ENCODE results near the gene TFAP2A.

The TFAP2A gene

DNA sequence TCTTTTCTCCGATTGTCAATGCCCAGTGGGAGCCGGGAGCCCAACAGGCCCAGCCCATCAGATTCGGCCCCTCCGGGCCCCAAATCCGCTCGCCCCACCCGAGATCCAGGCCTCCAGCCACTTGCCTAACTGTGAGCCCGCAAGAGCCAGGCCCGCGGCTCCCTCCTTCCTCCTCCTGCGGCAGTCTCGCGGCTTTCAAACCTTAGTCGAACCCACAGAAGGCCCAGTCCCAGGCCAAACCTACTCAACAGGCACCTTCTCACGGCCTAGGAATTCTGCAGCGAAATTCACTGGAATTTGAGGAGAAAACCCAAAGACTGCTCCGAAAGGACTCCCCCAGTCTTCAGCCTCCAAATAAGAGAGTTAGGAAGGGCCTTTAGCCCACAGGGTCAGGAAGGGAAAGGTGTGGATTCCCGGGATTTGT is 2.8 kb upstream of the TFAP2A start:
- H3F3A ChIP-seq (ENCODE audit: insufficient read depth, low read length), result no peaks in the 10 kb centered on the region
- H3K4me3 ChIP-seq (ENCODE audit: low read depth, low read length, poor library complexity, severe bottlenecking), result no peak overlapping the region
- H3K79me2 ChIP-seq (ENCODE audit: insufficient read depth, low read length), result no peaks in the 10 kb centered on the region
- H2AFZ ChIP-seq (ENCODE audit: low read length), result no peak overlapping the region
- peaks cover 3% of the 10 kb centered on the region; the same call in 1 of the 2 replicates for H3K27me3 ChIP-seq (ENCODE audit: insufficient read depth, low read length)
- no peaks in the 10 kb centered on the region for H3K9me3 ChIP-seq (ENCODE audit: low read length)
- no peaks in the 10 kb centered on the region for H3K36me3 ChIP-seq (ENCODE audit: insufficient read depth, low read length)
- no peaks in the 10 kb centered on the region for H4K20me1 ChIP-seq (ENCODE audit: insufficient read depth, low read length)
- no peak overlapping the region for H3K27ac ChIP-seq (ENCODE audit: low read depth, low read length, poor library complexity, severe bottlenecking)
- no peak for TF ChIP-seq CTCF (IDR thresholded peaks at IDR 0.05; ENCODE audit: low read length)
- no peaks in the 10 kb centered on the region for H3K9me2 ChIP-seq (ENCODE audit: low read depth, low read length)
- H3K4me2 ChIP-seq (ENCODE audit: low read length), result no peak overlapping the region
- peaks cover 7% of the 10 kb centered on the region for H3K4me1 ChIP-seq (ENCODE audit: insufficient read depth, low read length, severe bottlenecking)
- no peak overlapping the region for H3K9ac ChIP-seq (ENCODE audit: low read length)

GRCh38 chr6:10416863-10417641 is 2.2 kb upstream of the TFAP2A start:
- Histone ChIP-seq H2AFZ (ENCODE audit: low read length) (no peak overlapping the region), H3K27ac (ENCODE audit: low read depth, low read length, poor library complexity, severe bottlenecking) (no peak overlapping the region), H3K4me1 (ENCODE audit: insufficient read depth, low read length, severe bottlenecking) (peaks cover 6% of the 10 kb centered on the region), H3K4me3 (ENCODE audit: low read depth, low read length, poor library complexity, severe bottlenecking) (no peak overlapping the region), H3K9ac (ENCODE audit: low read length) (no peak overlapping the region), H3K36me3 (ENCODE audit: insufficient read depth, low read length) (no peaks in the 10 kb centered on the region), H3K4me2 (ENCODE audit: low read length) (no peak overlapping the region), H3K9me3 (ENCODE audit: low read length) (no peaks in the 10 kb centered on the region), H3K79me2 (ENCODE audit: insufficient read depth, low read length) (no peaks in the 10 kb centered on the region), H3K27me3 (ENCODE audit: insufficient read depth, low read length) (peaks cover 3% of the 10 kb centered on the region; the same call in 1 of the 2 replicates), H3K9me2 (ENCODE audit: low read depth, low read length) (no peaks in the 10 kb centered on the region), H4K20me1 (ENCODE audit: insufficient read depth, low read length) (no peaks in the 10 kb centered on the region), H3F3A (ENCODE audit: insufficient read depth, low read length) (no peaks in the 10 kb centered on the region)
- TF ChIP-seq EZH2 (IDR thresholded peaks at IDR 0.05; ENCODE audit: borderline replicate concordance, low read length), result no peak
- no peak for TF ChIP-seq CTCF (IDR thresholded peaks at IDR 0.05; ENCODE audit: low read length)

- Histone ChIP-seq H3K4me1 (ENCODE audit: insufficient read depth, low read length, severe bottlenecking) (peaks cover 6% of the 10 kb centered on the region), H3K27ac (ENCODE audit: low read depth, low read length, poor library complexity, severe bottlenecking) (no peak overlapping the region), H3K36me3 (ENCODE audit: insufficient read depth, low read length) (no peaks in the 10 kb centered on the region), H2AFZ (ENCODE audit: low read length) (no peak overlapping the region), H3K9me2 (ENCODE audit: low read depth, low read length) (no peaks in the 10 kb centered on the region), H3K27me3 (ENCODE audit: insufficient read depth, low read length) (peaks cover 3% of the 10 kb centered on the region; the same call in 1 of the 2 replicates), H3K9me3 (ENCODE audit: low read length) (no peaks in the 10 kb centered on the region), H3F3A (ENCODE audit: insufficient read depth, low read length) (no peaks in the 10 kb centered on the region), H3K4me2 (ENCODE audit: low read length) (no peak overlapping the region), H3K4me3 (ENCODE audit: low read depth, low read length, poor library complexity, severe bottlenecking) (no peak overlapping the region), H3K79me2 (ENCODE audit: insufficient read depth, low read length) (no peaks in the 10 kb centered on the region), H3K9ac (ENCODE audit: low read length) (no peak overlapping the region), H4K20me1 (ENCODE audit: insufficient read depth, low read length) (no peaks in the 10 kb centered on the region)
- no peak for TF ChIP-seq EZH2 (IDR thresholded peaks at IDR 0.05; ENCODE audit: borderline replicate concordance, low read length)
- no peak for TF ChIP-seq CTCF (IDR thresholded peaks at IDR 0.05; ENCODE audit: low read length)
These were observed 1.6 kb upstream of the TFAP2A start for GRCh38 chr6:10416516-10416862.
